ENCODE results near the gene ARHGAP22. TPM values are rescaled to one million over a fixed set of nuclear protein-coding genes. Genes with fewer than 3 reads are reported as not detected.

Gene ARHGAP22
- total RNA-seq, 1 donor, result 22.9 TPM

- DNase-seq (ENCODE audit: low read depth), result peak; percentile 63
- no peak overlapping the region for H3K4me3 ChIP-seq (ENCODE audit: low read depth, low read length)
- TF ChIP-seq CTCF (IDR thresholded peaks at IDR 0.05; ENCODE audit: insufficient read depth, low read depth, low read length), result no peak
Observed at GRCh38 chr10:48589266-48589665, 15.6 kb downstream of the ARHGAP22 start.

- no peak for DNase-seq (ENCODE audit: low read depth)
- no peak overlapping the region for H3K4me3 ChIP-seq (ENCODE audit: low read depth, low read length)
- TF ChIP-seq CTCF (IDR thresholded peaks at IDR 0.05; ENCODE audit: insufficient read depth, low read depth, low read length), result no peak
Observed at GRCh38 chr10:48587819-48588218, 17.1 kb downstream of the ARHGAP22 start.

GRCh38 chr10:48587101-48587500 lies 17.8 kb downstream of the ARHGAP22 start:
- no peak for TF ChIP-seq CTCF (IDR thresholded peaks at IDR 0.05; ENCODE audit: insufficient read depth, low read depth, low read length)
- DNase-seq (ENCODE audit: low read depth), result no peak
- H3K4me3 ChIP-seq (ENCODE audit: low read depth, low read length), result no peak overlapping the region

- H3K4me3 ChIP-seq (ENCODE audit: low read depth, low read length), result no peak overlapping the region
- no peak for DNase-seq (ENCODE audit: low read depth)
- TF ChIP-seq CTCF (IDR thresholded peaks at IDR 0.05; ENCODE audit: insufficient read depth, low read depth, low read length), result no peak
Observed at GRCh38 chr10:48582970-48583369, 21.9 kb downstream of the ARHGAP22 start.

- no peak for DNase-seq (ENCODE audit: low read depth)
- no peak for TF ChIP-seq CTCF (IDR thresholded peaks at IDR 0.05; ENCODE audit: insufficient read depth, low read depth, low read length)
- H3K4me3 ChIP-seq (ENCODE audit: low read depth, low read length), result no peak overlapping the region
Observed at GRCh38 chr10:48580236-48580635, 24.6 kb downstream of the ARHGAP22 start.

GRCh38 chr10:48579251-48579960 lies 25.5 kb downstream of the ARHGAP22 start:
- no peak for TF ChIP-seq CTCF (IDR thresholded peaks at IDR 0.05; ENCODE audit: insufficient read depth, low read depth, low read length)
- DNase-seq (ENCODE audit: low read depth), result peak; percentile 53

GRCh38 chr10:48577158-48577557 lies 27.7 kb downstream of the ARHGAP22 start:
- no peak for TF ChIP-seq CTCF (IDR thresholded peaks at IDR 0.05; ENCODE audit: insufficient read depth, low read depth, low read length)
- DNase-seq (ENCODE audit: low read depth), result no peak
- H3K4me3 ChIP-seq (ENCODE audit: low read depth, low read length), result no peak overlapping the region

More at GRCh38 chr10:48579251-48579960, 25.5 kb downstream of the ARHGAP22 start:
- H3K4me3 ChIP-seq (ENCODE audit: low read depth, low read length), result peak overlapping the region; percentile 12
